H1 (cell line): ENCODE measurements around the gene NCOA5. TPM values are rescaled to one million over a fixed set of nuclear protein-coding genes. Genes with fewer than 3 reads are reported as not detected.

Experiments used
- PHF8 ChIP-seq: fragments of 200-600 bp; sonication (generic); conservative IDR thresholded peaks from 2 replicates; pipeline ENCODE4 v1.7.1; 2012; ENCODE audit warnings: low read depth, mild to moderate bottlenecking, inconsistent platforms, low read length, moderate library complexity
- TEAD4 ChIP-seq: IDR thresholded peaks from 2 replicates; pipeline ENCODE4 v1.6.1; 2012; ENCODE audit warnings: low read depth, low read length, inconsistent platforms, mixed read lengths
- polyA plus RNA-seq, 7 experiments: library from polyadenylated mRNA; depleted of rRNA in 3 of 7; stranded (reverse) in 5 of 7; unstranded in 2 of 7; fragments of >200 nt in 5 of 7; fragments of 200-250 nt in 2 of 7; gene quantifications; 1 replicate in 5 of 7; 2 replicates in 1 of 7; 4 replicates in 1 of 7; pipeline versions ENCODE4 v1.2.1 to v1.2.3, GENCODE V29; 2011 to 2013; ENCODE audit warnings: missing spikeins in 2 of 7, mixed read lengths in 2 of 7
- total RNA-seq: library from RNA; stranded (reverse); fragmentation: NEBNext Ultra II Directional; extraction: Animal tissue kit (Norgen Biotek cat#: 25700); gene quantifications from 2 replicates; pipeline ENCODE4 v1.2.1, GENCODE V29; 2021

Gene NCOA5
- total and polyA plus RNA-seq, 2 of the 8 experiments (the other 6 are each of a cell fraction or from before 2014, with no cell fraction given), result 20.4 to 29.0 TPM

DNA sequence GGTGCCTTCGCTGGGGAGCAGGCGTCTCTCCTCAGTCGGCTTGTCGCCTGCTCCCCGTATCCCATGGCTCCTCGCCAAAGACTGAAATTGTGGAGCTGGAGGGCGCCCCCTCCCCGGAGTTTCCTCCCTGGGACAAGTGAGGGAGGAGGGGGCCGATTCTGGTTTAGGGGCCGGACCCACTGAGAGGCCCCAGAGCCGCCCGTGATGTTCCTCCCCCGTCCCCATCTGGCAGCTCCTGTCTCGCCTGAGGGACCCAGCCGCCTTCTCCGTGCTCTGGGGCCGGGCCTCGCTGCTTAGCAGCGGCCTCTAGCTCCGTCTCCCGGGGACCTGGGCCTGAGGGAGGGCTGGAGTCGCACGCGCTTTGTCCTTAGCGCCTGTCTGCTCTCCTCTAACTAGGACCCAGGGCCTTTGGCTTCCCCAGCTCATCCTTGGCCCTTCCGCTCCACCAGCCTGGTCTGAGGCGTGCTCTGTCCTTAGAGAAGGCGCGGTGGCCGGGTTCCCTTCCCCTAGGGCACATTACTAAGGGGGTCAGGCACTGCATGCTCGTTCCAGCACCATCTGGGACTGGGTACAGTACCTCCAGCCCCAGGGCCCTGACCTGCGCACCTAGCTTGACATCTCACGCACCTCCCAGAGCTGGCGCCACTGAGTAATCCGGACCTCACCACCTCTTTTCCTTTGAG, 31.0 kb downstream of the NCOA5 start (continued):
- TF ChIP-seq PHF8 (no peak), TEAD4 (no peak)
